Fibroblast of mammary gland (primary cell): ENCODE results near the gene ADAMTS2.

Experiments used
- DNase-seq: peaks from one replicate; pipeline ENCODE4 v3.0.0-alpha.2; 2010; ENCODE audit warnings: low read depth
- H3K4me3 ChIP-seq: 2 replicates; pipeline ENCODE4 v1.5.1; 2011; ENCODE audit warnings: low read depth, mild to moderate bottlenecking, low read length, moderate library complexity; ENCODE audit not compliant: control insufficient read depth
- CTCF ChIP-seq: conservative IDR thresholded peaks from 2 replicates; pipeline ENCODE4 v1.5.1; 2011; ENCODE audit warnings: low read depth, low read length, inconsistent platforms; ENCODE audit not compliant: control insufficient read depth, insufficient read depth

The ADAMTS2 gene

GRCh38 chr5:179115307-179115706, 230.0 kb downstream of the ADAMTS2 start:
- DNase-seq: no peak
- no peak overlapping the region for H3K4me3 ChIP-seq
- TF ChIP-seq CTCF: no peak

- DNase-seq: no peak
- H3K4me3 ChIP-seq: no peak overlapping the region
- TF ChIP-seq CTCF: no peak
These were observed 230.5 kb downstream of the ADAMTS2 start for GRCh38 chr5:179114756-179115155.

DNA sequence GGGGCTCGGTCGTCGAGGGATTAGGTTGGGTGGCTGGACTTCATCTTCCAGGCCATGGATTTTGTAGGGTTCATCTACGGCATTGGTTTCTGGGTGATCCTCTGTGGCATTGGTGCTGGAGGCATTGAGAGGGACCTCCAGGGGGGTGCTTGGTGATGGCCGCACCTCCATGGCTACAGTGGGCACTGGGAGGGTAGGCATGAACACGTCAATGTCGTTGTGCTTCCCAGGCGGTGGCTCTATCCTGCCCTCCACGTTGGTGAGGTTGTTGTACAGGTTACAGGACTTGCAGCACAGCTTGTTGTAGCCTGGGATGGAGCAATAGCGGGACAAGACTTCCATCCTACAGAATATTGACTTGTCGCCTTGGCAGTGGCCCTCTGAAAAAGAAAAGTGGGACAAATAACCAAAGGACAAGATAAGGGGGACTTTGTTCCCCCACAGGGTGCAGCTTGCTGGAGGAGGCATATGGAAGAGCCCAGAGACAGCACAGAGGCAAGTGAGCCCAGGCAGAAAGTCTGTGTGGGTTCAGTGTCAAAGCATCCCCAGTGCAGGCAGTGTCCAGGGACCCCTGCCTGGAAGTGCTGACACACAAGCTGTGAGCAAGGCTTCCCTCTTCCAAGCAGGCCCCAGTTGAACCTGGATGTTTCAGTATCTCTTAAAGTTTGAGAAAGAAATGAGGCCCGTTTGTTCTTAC, 231.2 kb downstream of the ADAMTS2 start:
- no peak for TF ChIP-seq CTCF
- no peak for DNase-seq
- H3K4me3 ChIP-seq: no peak overlapping the region

DNA sequence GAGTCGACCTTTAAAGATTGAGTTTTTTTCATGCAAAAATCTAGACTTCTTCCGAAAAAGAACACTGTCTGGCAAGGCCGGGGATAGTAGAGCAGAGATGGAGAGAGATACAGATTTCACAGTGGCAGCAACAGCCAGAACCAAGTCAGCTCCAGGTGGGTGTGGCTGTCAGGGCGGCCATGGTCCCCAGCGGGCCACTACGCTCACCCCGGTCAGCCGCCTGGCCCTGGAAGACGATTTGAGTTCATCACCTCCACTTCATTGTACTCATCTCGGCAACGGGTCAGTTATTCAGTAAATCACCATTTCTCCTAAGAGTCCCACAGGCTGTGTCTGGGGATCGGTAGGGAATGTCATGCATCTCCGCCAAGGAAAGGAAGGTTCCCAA, 232.1 kb downstream of the ADAMTS2 start:
- no peak for DNase-seq
- no peak overlapping the region for H3K4me3 ChIP-seq
- TF ChIP-seq CTCF: no peak

DNA sequence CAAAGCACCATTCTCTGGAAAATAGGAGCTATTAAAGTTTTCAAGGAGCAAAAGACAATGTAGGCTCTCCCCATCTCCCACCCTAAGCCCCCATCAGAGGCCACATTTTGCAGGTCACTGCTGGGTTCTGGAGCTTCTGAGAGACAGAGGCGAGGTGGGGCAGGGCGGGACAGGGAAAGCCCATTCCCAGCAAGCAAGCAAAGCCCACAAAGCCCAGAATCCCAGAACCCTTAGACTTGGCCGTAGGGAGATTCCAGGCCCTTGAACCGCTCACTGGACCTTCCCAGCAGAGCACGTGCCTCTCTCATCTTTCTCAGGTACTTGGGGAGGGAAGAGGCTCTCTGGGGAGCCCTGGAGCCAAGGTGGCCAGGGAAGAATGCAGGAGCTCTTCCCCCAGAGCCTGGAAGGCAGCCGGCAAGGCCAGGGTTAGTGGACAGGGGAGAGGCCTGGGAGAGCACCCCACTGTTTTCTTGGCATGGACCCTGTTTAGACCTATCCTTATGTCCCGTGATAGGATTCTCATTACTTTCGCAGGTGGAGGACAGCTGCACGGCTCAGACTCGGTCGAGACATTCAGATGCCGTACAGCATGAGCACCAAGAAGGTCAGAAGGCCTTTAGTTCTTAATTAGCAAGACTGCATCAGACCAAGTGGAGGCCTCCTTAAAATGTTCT, 232.7 kb downstream of the ADAMTS2 start:
- no peak for TF ChIP-seq CTCF
- DNase-seq: no peak
- no peak overlapping the region for H3K4me3 ChIP-seq

DNA sequence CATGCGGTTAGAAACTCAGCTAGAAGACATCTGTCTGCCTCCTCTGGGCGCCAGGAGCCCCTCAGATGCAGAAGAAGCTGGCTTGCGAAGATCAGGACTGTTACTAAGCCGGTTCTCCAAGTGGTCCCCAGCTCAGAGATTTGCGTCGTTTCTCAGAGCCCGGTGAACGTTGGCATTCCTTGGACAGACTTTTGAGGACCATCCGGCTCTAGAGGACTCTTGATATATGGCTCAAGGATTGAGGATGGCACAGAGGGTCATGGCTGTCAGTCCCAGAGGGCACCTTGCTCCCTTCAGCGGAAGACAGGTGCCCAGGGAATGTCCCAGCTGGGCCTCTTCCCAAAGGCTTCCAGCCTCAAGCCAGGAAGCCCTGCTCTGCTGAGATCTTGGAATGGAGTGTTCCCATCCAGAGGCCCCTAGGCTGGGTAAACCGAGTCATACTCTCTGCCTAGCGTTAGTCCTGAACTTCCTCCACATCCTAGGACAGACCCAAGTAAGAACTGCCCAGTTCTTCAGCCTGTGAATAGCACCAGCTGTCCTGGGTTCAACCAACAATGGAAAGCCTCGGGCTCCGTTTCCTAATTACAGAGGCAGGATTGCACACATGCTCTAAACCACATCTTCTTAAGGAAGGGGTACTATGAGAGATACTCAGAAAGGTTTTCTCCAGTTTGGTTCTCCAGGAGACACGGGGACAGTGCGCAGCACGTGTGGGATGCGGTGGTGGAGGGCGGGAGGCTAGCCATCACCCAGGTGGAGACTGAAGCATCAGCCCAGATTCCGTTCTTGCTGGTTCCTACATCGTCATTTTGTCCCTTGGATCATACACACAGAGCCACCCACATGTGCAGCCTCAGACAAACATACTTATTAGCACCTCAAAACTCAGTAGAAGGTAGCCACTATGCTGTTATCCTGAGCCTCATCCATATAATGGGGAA, 233.7 kb downstream of the ADAMTS2 start:
- no peak for DNase-seq
- H3K4me3 ChIP-seq: no peak overlapping the region
- no peak for TF ChIP-seq CTCF
